ENCODE data around the gene HCN4. TPM values are rescaled to one million over a fixed set of nuclear protein-coding genes. Genes with fewer than 3 reads are reported as not detected.

The HCN4 gene
- total and polyA plus RNA-seq, 4 donors = not detected

GRCh38 chr15:73333001-73333400, 35.8 kb downstream of the HCN4 start:
- H3K27ac ChIP-seq (ENCODE audit: low read depth in 1 of 2, low read length in 2 of 2) = no peak overlapping the region
- H3K4me3 ChIP-seq (ENCODE audit: low read depth in 1 of 3, low read length in 3 of 3) = no peak overlapping the region
- no peak overlapping the region for H3K9ac ChIP-seq (ENCODE audit: low read depth in 1 of 2, low read length in 2 of 2)
- H3K9me3 ChIP-seq (ENCODE audit: control insufficient read depth in 4 of 4, low read length in 3 of 4) = no peaks in the 10 kb centered on the region
- no peak for DNase-seq (ENCODE audit: low spot score)
- no peaks in the 10 kb centered on the region for H3K4me1 ChIP-seq (ENCODE audit: control insufficient read depth in 4 of 4, insufficient read depth in 4 of 4, low read length in 3 of 4)
- no peak for TF ChIP-seq CTCF (IDR thresholded peaks at IDR 0.05; ENCODE audit: low read depth, low read length, missing input control)
- no peak for TF ChIP-seq EGR1 (IDR thresholded peaks at IDR 0.05; ENCODE audit: low read depth in 2 of 2)
- TF ChIP-seq ATF3 (IDR thresholded peaks at IDR 0.05) = no peak
- no peak for TF ChIP-seq RAD21 (IDR thresholded peaks at IDR 0.05)
- no peak for TF ChIP-seq ZBTB33 (IDR thresholded peaks at IDR 0.05)
- no peak for TF ChIP-seq REST (IDR thresholded peaks at IDR 0.05)
- no peak for TF ChIP-seq GABPA (IDR thresholded peaks at IDR 0.05 in 1 of 2, conservative IDR thresholded peaks at IDR 0.05 in 1 of 2)
- no peak for TF ChIP-seq RXRA (IDR thresholded peaks at IDR 0.05)
- 71% methylated on average over 2 of the region's 2 CpGs for WGBS
- H3K27me3 ChIP-seq (ENCODE audit: control insufficient read depth in 4 of 4, insufficient read depth in 4 of 4, low read length in 3 of 4) = no peaks in the 10 kb centered on the region
- H3K36me3 ChIP-seq (ENCODE audit: control insufficient read depth in 4 of 4, insufficient read depth in 3 of 4, low read depth in 1 of 4, low read length in 3 of 4) = no peaks in the 10 kb centered on the region

- Histone ChIP-seq H3K4me1 (ENCODE audit: control insufficient read depth in 4 of 4, insufficient read depth in 4 of 4, low read length in 3 of 4) (no peaks in the 10 kb centered on the region), H3K4me3 (ENCODE audit: low read depth in 1 of 3, low read length in 3 of 3) (no peak overlapping the region), H3K27ac (ENCODE audit: low read depth in 1 of 2, low read length in 2 of 2) (no peak overlapping the region), H3K9ac (ENCODE audit: low read depth in 1 of 2, low read length in 2 of 2) (no peak overlapping the region), H3K36me3 (ENCODE audit: control insufficient read depth in 4 of 4, insufficient read depth in 3 of 4, low read depth in 1 of 4, low read length in 3 of 4) (no peaks in the 10 kb centered on the region), H3K27me3 (ENCODE audit: control insufficient read depth in 4 of 4, insufficient read depth in 4 of 4, low read length in 3 of 4) (no peaks in the 10 kb centered on the region), H3K9me3 (ENCODE audit: control insufficient read depth in 4 of 4, low read length in 3 of 4) (no peaks in the 10 kb centered on the region)
- no peak for DNase-seq (ENCODE audit: low spot score)
- no peak for TF ChIP-seq FOXA1 (IDR thresholded peaks at IDR 0.05)
- TF ChIP-seq SP1 (IDR thresholded peaks at IDR 0.05) = no peak
- 90% methylated on average over 19 of the region's 19 CpGs for WGBS
These were observed 36.5 kb downstream of the HCN4 start for GRCh38 chr15:73331991-73332925.
